NCI-H510A (cell line): ENCODE measurements around the gene WRAP73.

Experiments
- DNase-seq: peaks from one replicate; lab custom pipeline; 2025; lab: John Stamatoyannopoulos, UW

The WRAP73 gene

DNA sequence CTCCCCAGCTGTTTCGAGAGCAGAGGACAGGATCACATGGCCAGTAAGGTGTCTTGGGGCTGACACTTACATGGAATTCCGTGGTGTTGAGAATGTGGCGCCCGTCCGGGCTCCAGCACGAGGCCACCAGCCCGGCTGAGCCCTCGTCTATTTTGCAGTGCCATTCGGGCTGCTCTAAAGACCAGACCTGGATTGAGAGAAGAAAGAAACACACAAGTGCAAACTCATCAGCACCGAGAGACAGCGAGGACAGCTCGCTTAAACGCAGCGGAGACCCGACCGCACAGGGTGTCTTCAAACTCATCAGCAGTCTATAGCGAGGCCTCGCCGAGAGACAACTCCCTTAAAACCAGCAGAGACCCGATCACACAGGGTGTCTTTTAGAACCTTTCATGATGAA is 3.3 kb downstream of the WRAP73 start:
- DNase-seq = no peak

GRCh38 chr1:3645666-3646355 is 4.1 kb downstream of the WRAP73 start:
- DNase-seq = no peak

- DNase-seq = no peak
Measured at GRCh38 chr1:3645247-3645646, 4.7 kb downstream of the WRAP73 start.

- no peak for DNase-seq
Measured at GRCh38 chr1:3644273-3644672, 5.6 kb downstream of the WRAP73 start.

- DNase-seq = no peak
Measured at GRCh38 chr1:3642919-3643675, 6.8 kb downstream of the WRAP73 start.

GRCh38 chr1:3641816-3642215 is 8.1 kb downstream of the WRAP73 start:
- no peak for DNase-seq

GRCh38 chr1:3641046-3641760 is 8.7 kb downstream of the WRAP73 start:
- DNase-seq = no peak

DNA sequence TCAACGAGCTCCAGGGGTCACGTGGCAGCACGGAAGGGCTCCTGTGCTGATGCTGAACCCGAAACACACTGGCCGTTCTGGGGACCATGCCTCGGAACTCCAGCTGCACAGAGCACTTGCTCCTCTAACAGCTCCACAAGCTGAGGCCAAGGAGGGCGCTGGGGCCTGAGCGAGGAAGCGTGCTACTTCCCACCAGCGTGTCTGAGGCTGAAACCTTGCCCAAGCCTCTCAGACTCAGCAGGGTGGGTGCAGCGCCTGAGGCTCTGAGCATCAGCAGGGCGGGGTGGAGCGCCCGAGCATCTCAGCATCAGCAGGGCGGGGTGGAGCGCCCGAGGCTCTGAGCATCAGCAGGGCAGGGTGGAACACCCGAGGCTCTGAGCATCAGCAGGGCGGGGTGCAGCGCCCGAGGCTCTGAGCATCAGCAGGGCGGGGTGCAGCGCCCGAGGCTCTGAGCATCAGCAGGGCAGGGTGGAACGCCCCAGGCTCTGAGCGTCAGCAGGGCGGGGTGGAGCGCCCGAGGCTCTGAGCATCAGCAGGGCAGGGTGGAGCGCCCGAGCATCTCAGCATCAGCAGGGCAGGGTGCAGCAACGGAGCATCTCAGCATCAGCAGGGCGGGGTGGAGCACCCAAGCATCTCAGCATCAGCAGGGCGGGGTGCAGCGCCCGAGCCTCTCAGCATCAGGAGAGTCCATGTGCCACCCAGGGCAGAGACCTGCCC is 9.6 kb downstream of the WRAP73 start:
- no peak for DNase-seq

DNA sequence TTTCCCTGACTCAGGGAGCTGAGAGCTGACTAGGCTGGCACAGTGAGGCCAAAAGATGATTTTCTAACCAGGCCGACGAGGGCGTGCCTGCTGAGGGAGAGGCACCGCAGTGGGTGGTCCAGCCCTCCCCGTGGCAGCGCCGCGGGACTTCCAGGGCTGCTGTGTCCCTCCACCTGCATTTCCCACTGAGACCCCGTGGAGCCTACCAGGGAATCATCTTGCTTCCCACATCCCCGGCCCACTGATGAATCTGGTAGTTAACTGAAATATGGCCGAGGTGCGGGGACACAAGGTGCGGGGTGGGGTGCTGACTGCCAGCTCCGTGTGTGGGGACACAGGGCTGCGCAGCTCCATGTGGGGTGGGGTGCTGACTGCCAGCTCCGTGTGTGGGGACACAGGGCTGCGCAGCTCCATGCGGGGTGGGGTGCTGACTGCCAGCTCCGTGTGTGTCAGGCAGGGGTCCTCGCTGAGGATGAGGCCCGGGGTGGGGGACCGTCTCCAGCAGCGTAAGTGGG is 10.4 kb downstream of the WRAP73 start:
- DNase-seq = no peak

- no peak for DNase-seq
Measured at GRCh38 chr1:3638676-3639075, 11.2 kb downstream of the WRAP73 start.

DNA sequence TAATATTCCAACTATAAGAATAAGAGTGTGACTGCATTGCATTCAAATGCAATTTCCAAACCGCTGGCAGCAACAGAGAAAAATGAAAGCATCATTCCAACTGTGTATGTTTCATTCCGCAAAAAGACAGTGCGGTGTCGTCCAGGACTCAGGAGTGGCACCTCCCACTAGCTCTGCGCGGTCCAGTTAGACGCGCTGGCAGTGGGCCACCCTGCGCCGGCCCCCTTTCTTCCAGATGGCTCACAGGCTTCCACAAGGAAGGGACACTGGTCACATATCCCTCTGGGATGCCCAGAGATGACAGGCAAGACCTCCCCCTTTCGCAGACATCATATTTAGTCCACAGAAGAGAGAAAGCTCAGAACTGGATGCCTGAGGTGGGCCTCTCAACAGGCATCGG is 11.9 kb downstream of the WRAP73 start:
- DNase-seq = no peak

GRCh38 chr1:3636531-3636930 is 13.4 kb downstream of the WRAP73 start:
- DNase-seq = no peak

- no peak for DNase-seq
Measured at GRCh38 chr1:3636080-3636479, 13.8 kb downstream of the WRAP73 start.

- no peak for DNase-seq
Measured at GRCh38 chr1:3634059-3634800, 15.7 kb downstream of the WRAP73 start.

GRCh38 chr1:3633344-3634058 is 16.4 kb downstream of the WRAP73 start:
- DNase-seq = no peak

GRCh38 chr1:3632716-3633343 is 17.1 kb downstream of the WRAP73 start:
- no peak for DNase-seq

DNA sequence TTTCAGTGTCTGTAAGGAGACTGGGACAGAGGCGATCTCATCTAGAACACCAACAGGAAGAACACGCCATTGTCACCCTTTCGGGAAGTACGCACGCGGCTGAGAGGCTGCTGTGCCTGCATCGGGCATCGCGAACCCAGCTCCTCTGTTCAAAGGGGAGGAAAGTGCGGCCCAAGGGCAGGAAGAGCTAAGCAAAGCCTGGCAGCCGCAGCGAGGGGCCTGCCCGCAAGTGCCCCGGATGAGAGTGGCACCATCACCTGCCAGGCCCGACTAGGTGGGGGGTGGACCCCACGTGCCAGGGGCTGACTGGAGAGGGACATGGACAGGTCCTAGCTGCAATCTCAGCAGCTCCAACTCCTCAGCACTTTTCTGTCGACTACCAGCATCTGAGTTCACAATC is 17.6 kb downstream of the WRAP73 start:
- no peak for DNase-seq

- DNase-seq = no peak
Measured at GRCh38 chr1:3631320-3632260, 18.3 kb downstream of the WRAP73 start.

- DNase-seq = no peak
Measured at GRCh38 chr1:3630914-3631313, 19.0 kb downstream of the WRAP73 start.
